ENCODE measurements around the gene C14orf119. TPM values are rescaled to one million over a fixed set of nuclear protein-coding genes. Genes with fewer than 3 reads are reported as not detected.

Gene C14orf119
- polyA plus RNA-seq, 3 donors: 17.5 to 110 (median 106) TPM

GRCh38 chr14:23093526-23093925 is 1.8 kb upstream of the C14orf119 start:
- peaks cover 18% of the 10 kb centered on the region for H3K4me1 Mint-ChIP-seq

GRCh38 chr14:23093991-23094665 is 1.2 kb upstream of the C14orf119 start:
- no peaks in the 10 kb centered on the region for H3K9me3 ChIP-seq (replicated peaks in 1 of 2; ENCODE audit: control insufficient read depth in 1 of 2, insufficient read depth in 1 of 2, low read length in 2 of 2)
- H4K20me1 ChIP-seq (ENCODE audit: insufficient read depth, low read length): peaks cover 72% of the 10 kb centered on the region
- peak overlapping the region; percentile 95 to 96 for H3K27ac ChIP-seq (ENCODE audit: low read depth in 1 of 2, low read length in 2 of 2)
- H3K36me3 ChIP-seq (replicated peaks in 1 of 2; ENCODE audit: control insufficient read depth in 1 of 2, insufficient read depth in 2 of 2, low read length in 2 of 2): peaks cover 56 to 63% of the 10 kb centered on the region in 2 donors
- Mint-ChIP-seq H3K27me3 (ENCODE audit: low read depth in 3 of 3) (no peaks in the 10 kb centered on the region), H3K36me3 (peaks cover 52 to 59% of the 10 kb centered on the region in 2 donors), H3K9me3 (no peaks in the 10 kb centered on the region), H3K27ac (no peak overlapping the region), H3K4me3 (no peak overlapping the region), H3K4me1 (peaks cover 19% of the 10 kb centered on the region)
- no peaks in the 10 kb centered on the region for H3K27me3 ChIP-seq (ENCODE audit: control insufficient read depth in 2 of 2, insufficient read depth in 2 of 2, low read length in 2 of 2)
- DNase-seq: no peak
- H2AFZ ChIP-seq (ENCODE audit: insufficient read depth, low read depth, low read length, poor library complexity, severe bottlenecking): peak overlapping the region; percentile 89
- H3K4me1 ChIP-seq (ENCODE audit: control insufficient read depth in 1 of 2, insufficient read depth in 2 of 2, low read length in 2 of 2): peaks cover 21 to 35% of the 10 kb centered on the region in 2 donors
- H3K4me2 ChIP-seq (replicated peaks; ENCODE audit: extremely low read depth, low read length, poor library complexity, severe bottlenecking): peak overlapping the region; percentile 88
- TF ChIP-seq CTCF (IDR thresholded peaks at IDR 0.05): no peak
- WGBS (ENCODE audit: insufficient coverage): 2% methylated on average over 5 of the region's 14 CpGs
- H3K79me2 ChIP-seq (ENCODE audit: insufficient read depth, low read length): peaks cover 95% of the 10 kb centered on the region
- intact Hi-C loops (cut with micrococcal nuclease): loop anchor here in 1 of 2 donors (10.0 kb wide), 1 partner anchor 191 kb away; the partner anchor contains the start of gene HOMEZ
- H3K4me3 ChIP-seq (replicated peaks in 1 of 3; ENCODE audit: low read depth in 2 of 3, low read length in 3 of 3): peak overlapping the region; percentile 80 to 98 (median 88)
- peak overlapping the region; percentile 98 for H3K9ac ChIP-seq (ENCODE audit: insufficient read depth, low read length, poor library complexity, severe bottlenecking)

More at GRCh38 chr14:23093526-23093925, 1.8 kb upstream of the C14orf119 start:
- intact Hi-C loops (cut with micrococcal nuclease): loop anchor here in 1 of 2 donors (10.0 kb wide), 1 partner anchor 191 kb away; the partner anchor contains the start of gene HOMEZ
- H3K4me2 ChIP-seq (replicated peaks; ENCODE audit: extremely low read depth, low read length, poor library complexity, severe bottlenecking): peak overlapping the region; percentile 88
- peaks cover 47 to 53% of the 10 kb centered on the region in 2 donors for H3K36me3 Mint-ChIP-seq
- H3K4me3 Mint-ChIP-seq: no peak overlapping the region
- no peaks in the 10 kb centered on the region for H3K9me3 ChIP-seq (replicated peaks in 1 of 2; ENCODE audit: control insufficient read depth in 1 of 2, insufficient read depth in 1 of 2, low read length in 2 of 2)
- H2AFZ ChIP-seq (ENCODE audit: insufficient read depth, low read depth, low read length, poor library complexity, severe bottlenecking): no peak overlapping the region
- no peaks in the 10 kb centered on the region for H3K9me3 Mint-ChIP-seq
- no peaks in the 10 kb centered on the region for H3K27me3 ChIP-seq (ENCODE audit: control insufficient read depth in 2 of 2, insufficient read depth in 2 of 2, low read length in 2 of 2)
- no peak overlapping the region for H3K27ac ChIP-seq (ENCODE audit: low read depth in 1 of 2, low read length in 2 of 2)
- 88% methylated on average over 1 of the region's 2 CpGs for WGBS (ENCODE audit: insufficient coverage)
- H4K20me1 ChIP-seq (ENCODE audit: insufficient read depth, low read length): peaks cover 79% of the 10 kb centered on the region
- DNase-seq: no peak
- peaks cover 21 to 35% of the 10 kb centered on the region in 2 donors for H3K4me1 ChIP-seq (ENCODE audit: control insufficient read depth in 1 of 2, insufficient read depth in 2 of 2, low read length in 2 of 2)
- no peak overlapping the region for H3K9ac ChIP-seq (ENCODE audit: insufficient read depth, low read length, poor library complexity, severe bottlenecking)
- peaks cover 95% of the 10 kb centered on the region for H3K79me2 ChIP-seq (ENCODE audit: insufficient read depth, low read length)
- no peak for TF ChIP-seq CTCF (IDR thresholded peaks at IDR 0.05)
- no peaks in the 10 kb centered on the region for H3K27me3 Mint-ChIP-seq (ENCODE audit: low read depth in 3 of 3)
- peak overlapping the region in 2 of 3 experiments; percentile 88 to 98 for H3K4me3 ChIP-seq (replicated peaks in 1 of 3; ENCODE audit: low read depth in 2 of 3, low read length in 3 of 3)
- no peak overlapping the region for H3K27ac Mint-ChIP-seq
- H3K36me3 ChIP-seq (replicated peaks in 1 of 2; ENCODE audit: control insufficient read depth in 1 of 2, insufficient read depth in 2 of 2, low read length in 2 of 2): peaks cover 56 to 63% of the 10 kb centered on the region in 2 donors

Data from CD14-positive monocyte (primary cell).